Epithelial cell of esophagus (primary cell): ENCODE measurements around the gene FAM47C.

Experiments used
- DNase-seq: peaks from one replicate; pipeline ENCODE4 v3.0.0; 2010; ENCODE audit warnings: low read depth
- H3K4me3 ChIP-seq: 2 replicates; pipeline ENCODE4 v1.5.1; 2011; ENCODE audit warnings: mild to moderate bottlenecking, low read length, control low read depth
- CTCF ChIP-seq: IDR thresholded peaks from 2 replicates; pipeline ENCODE4 v1.5.1; 2011; ENCODE audit warnings: low read depth, mild to moderate bottlenecking, low read length, control low read depth, inconsistent platforms; ENCODE audit not compliant: insufficient read depth; ENCODE audit errors: missing control alignments

Gene FAM47C

GRCh38 chrX:37060999-37061398, 52.8 kb downstream of the FAM47C start:
- TF ChIP-seq CTCF = peak; percentile 56
- no peak overlapping the region for H3K4me3 ChIP-seq
- peak; percentile 46 for DNase-seq
